Heart right ventricle (tissue), 16 donors: ENCODE measurements around the gene TP63. TPM values are rescaled to one million over a fixed set of nuclear protein-coding genes. Genes with fewer than 3 reads are reported as not detected.
"Not testable (repeated sequence)": the region's sequence is repeated elsewhere in the genome, so short reads cannot be mapped to it uniquely, and the experiment has no call there.

Experiments used
- ATAC-seq, 8 donors: fragments of 200-7000 bp; cut with Tn5 transposase; one replicate each; pipeline ENCODE4 v1.9.1; 2020; ENCODE audit warnings: mild to moderate bottlenecking in 8 of 8, moderate library complexity in 8 of 8, moderate number of reproducible peaks in 1 of 8
- DNase-seq, 2 donors: peaks; one replicate each; pipeline ENCODE4 v3.0.0-alpha.2; 2020
- H3K27ac ChIP-seq, 10 donors: fragments of 200-600 bp; sonication (generic) in 2 of 10; one replicate each; pipeline versions ENCODE4 v1.5.0 to v1.8.0; 2020 to 2022; ENCODE audit warnings: mild to moderate bottlenecking in 3 of 10
- H3K27me3 ChIP-seq, 7 donors: fragments of 200-600 bp; one replicate each; pipeline ENCODE4 v1.8.0; 2021 to 2022; ENCODE audit warnings: mild to moderate bottlenecking in 2 of 7
- H3K36me3 ChIP-seq, 9 donors: fragments of 200-600 bp; sonication (generic) in 1 of 9; one replicate each; pipeline versions ENCODE4 v1.5.0 to v1.8.0; 2020 to 2022; ENCODE audit warnings: mild to moderate bottlenecking in 2 of 9
- H3K4me1 ChIP-seq, 9 donors: fragments of 200-600 bp; sonication (generic) in 1 of 9; one replicate each; pipeline versions ENCODE4 v1.5.0 to v1.8.0; 2020 to 2022; ENCODE audit warnings: mild to moderate bottlenecking in 4 of 9
- H3K4me3 ChIP-seq, 10 donors: fragments of 200-600 bp; sonication (generic) in 2 of 10; one replicate each; pipeline versions ENCODE4 v1.5.0 to v1.8.0; 2020 to 2022; ENCODE audit warnings: mild to moderate bottlenecking in 7 of 10, moderate library complexity in 2 of 10
- H3K9me3 ChIP-seq, 11 donors: fragments of 200-600 bp in 10 of 11; sonication (generic) in 2 of 11; one replicate each; pipeline versions ENCODE4 v1.5.0 to v1.8.0; 2013 to 2022; ENCODE audit warnings: mild to moderate bottlenecking in 2 of 11, control low read depth in 1 of 11, moderate library complexity in 1 of 11
- WGBS, 2 donors: extraction: QIAGEN DNeasy Blood & Tissue Kit; methylation state at CpG; one replicate each; pipeline ENCODE4 v1.1.7; 2013; ENCODE audit warnings: inconsistent platforms in 1 of 2; 5-methylcytosine and 5-hydroxymethylcytosine counted together
- intact Hi-C, 10 donors: fragments of 100-400 bp; cut with DNase I; formaldehyde crosslinking; loops; one replicate each; pipeline versions ENCODE4 v1.11.1 to v1.14.2; 2022
- polyA plus RNA-seq, 2 donors: library from polyadenylated mRNA; stranded (reverse); fragments of 200-250 nt; gene quantifications; one replicate each; pipeline ENCODE4 v1.2.3, GENCODE V29; 2013
- total RNA-seq, 10 donors: library from RNA; stranded (reverse); fragmentation: NEBNext Ultra II Directional in 3 of 10; extraction: Animal tissue kit (Norgen Biotek cat#: 25700) in 3 of 10; gene quantifications; one replicate each; pipeline versions ENCODE4 v1.2.1 to v1.2.4, GENCODE V29; 2021 to 2023
- TF ChIP-seq, protein P1 (sequence below), 9 donors: fragments of 200-600 bp; sonication (generic) in 2 of 9; IDR thresholded peaks; one replicate each; pipeline versions ENCODE4 v1.5.0 to v1.8.0; 2021 to 2022; ENCODE audit warnings: antibody characterized with exemption in 9 of 9, mild to moderate bottlenecking in 5 of 9, moderate library complexity in 1 of 9
- donor health status: Arrhythmogenic right ventricular cardiomyopathy.
- donor health status: ischemic (EF 13 %, LVEDD 7.1; RV severe dilation, severe dysfunction).
- donor health status: healthy with polysubstance abuse.
- donor health status: DM: no; HTN: yes; CAD: no.
- donor health status: DM: no; HTN: no; CAD: no.
- donor health status: ischemic (EF 25% LVEDD 6.9; RV normal size, moderate dysfunction).
- donor health status: ischemic (EF 25% LVEDD 5.7; RV mildly dilated, moderate dysfunction).
- donor health status: healthy.
- donor health status: DM: yes; HTN: yes; CAD: no.
- donor health status: Ischemic cardiomyopathy.
- donor health status: ischemic (EF 35%, LVEDD 5.7; RV mildly dilated, moderate dysfunction).
- donor health status: nonischemic (EF 11% LVEDD 7.7; RV severe dilation, severe dysfunction).
- donor health status: DM: yes; HTN: yes; CAD: no.
- donor health status: PGD.
- donor health status: ischemic (EF 29% LVEDD 5.4; RV normal size, mild dysfunction).
- donor health status: nonischemic (EF 23%, LVEDD 6.1; RV moderate dilation, normal function).

TP63 gene
- total and polyA plus RNA-seq, 12 donors = 0.07 to 1.5 (median 0.49) TPM

DNA sequence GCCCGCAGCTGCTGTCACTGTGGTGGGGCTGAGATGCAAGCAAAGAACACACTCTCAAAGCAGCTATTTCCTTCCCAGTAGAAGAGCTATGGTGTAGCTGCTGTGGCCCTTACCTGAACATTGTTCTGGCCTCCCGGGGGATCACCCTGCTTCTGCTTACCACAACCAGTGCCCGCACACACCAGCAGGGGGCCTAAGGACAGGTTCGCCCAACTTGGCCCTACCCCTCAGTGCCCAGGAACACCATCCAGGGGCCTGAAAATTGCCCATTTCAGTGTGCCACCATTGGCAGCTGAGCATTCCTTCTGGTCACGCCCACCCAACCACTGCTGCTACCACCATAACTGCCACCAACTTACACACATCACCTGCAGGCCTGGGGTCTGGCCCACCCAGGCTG, 113.0 kb downstream of the TP63 start:
- peaks cover 0 to 35% (median 20%) of the 10 kb centered on the region in 11 donors for H3K9me3 ChIP-seq
- no peak for ATAC-seq
- H3K36me3 ChIP-seq = no peaks in the 10 kb centered on the region
- no peak overlapping the region for H3K4me3 ChIP-seq
- DNase-seq = no peak
- TF ChIP-seq, protein P1, sequence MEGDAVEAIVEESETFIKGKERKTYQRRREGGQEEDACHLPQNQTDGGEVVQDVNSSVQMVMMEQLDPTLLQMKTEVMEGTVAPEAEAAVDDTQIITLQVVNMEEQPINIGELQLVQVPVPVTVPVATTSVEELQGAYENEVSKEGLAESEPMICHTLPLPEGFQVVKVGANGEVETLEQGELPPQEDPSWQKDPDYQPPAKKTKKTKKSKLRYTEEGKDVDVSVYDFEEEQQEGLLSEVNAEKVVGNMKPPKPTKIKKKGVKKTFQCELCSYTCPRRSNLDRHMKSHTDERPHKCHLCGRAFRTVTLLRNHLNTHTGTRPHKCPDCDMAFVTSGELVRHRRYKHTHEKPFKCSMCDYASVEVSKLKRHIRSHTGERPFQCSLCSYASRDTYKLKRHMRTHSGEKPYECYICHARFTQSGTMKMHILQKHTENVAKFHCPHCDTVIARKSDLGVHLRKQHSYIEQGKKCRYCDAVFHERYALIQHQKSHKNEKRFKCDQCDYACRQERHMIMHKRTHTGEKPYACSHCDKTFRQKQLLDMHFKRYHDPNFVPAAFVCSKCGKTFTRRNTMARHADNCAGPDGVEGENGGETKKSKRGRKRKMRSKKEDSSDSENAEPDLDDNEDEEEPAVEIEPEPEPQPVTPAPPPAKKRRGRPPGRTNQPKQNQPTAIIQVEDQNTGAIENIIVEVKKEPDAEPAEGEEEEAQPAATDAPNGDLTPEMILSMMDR (IDR thresholded peaks at IDR 0.05) = no peak
- H3K27ac ChIP-seq = no peak overlapping the region
- intact Hi-C loops = no loop called here
- 82 to 97% methylated on average over 5 of the region's 5 CpGs for WGBS, 2 donors
- H3K27me3 ChIP-seq = no peaks in the 10 kb centered on the region
- H3K4me1 ChIP-seq = no peaks in the 10 kb centered on the region

DNA sequence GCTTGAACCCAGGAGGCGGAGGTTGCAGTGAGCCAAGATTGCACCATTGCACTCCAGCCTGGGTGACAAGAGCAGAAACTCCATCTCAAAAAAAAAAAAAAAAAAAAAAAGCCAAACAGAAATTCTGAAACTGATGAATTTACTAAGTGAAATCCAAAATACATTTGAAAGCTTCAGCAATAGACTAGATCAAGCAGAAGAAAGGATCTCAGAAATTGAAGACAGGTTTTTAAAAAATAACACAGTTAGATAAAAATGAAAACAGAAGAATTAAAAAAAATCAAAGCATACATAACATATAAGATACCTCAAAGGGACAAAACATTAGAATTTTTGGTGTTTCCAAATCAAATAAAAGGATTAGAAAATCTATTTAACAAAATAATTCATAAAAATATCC, 114.4 kb downstream of the TP63 start:
- 94 to 100% methylated on average over 1 of the region's 1 CpG for WGBS, 2 donors
- H3K36me3 ChIP-seq = no peaks in the 10 kb centered on the region
- peaks cover 0 to 46% (median 20%) of the 10 kb centered on the region in 11 donors for H3K9me3 ChIP-seq
- no peak overlapping the region for H3K4me3 ChIP-seq
- intact Hi-C loops = no loop called here
- ATAC-seq (no peak), DNase-seq (no peak)
- no peaks in the 10 kb centered on the region for H3K27me3 ChIP-seq
- TF ChIP-seq, protein P1 (IDR thresholded peaks at IDR 0.05) = no peak
- no peaks in the 10 kb centered on the region for H3K4me1 ChIP-seq
- no peak overlapping the region for H3K27ac ChIP-seq

DNA sequence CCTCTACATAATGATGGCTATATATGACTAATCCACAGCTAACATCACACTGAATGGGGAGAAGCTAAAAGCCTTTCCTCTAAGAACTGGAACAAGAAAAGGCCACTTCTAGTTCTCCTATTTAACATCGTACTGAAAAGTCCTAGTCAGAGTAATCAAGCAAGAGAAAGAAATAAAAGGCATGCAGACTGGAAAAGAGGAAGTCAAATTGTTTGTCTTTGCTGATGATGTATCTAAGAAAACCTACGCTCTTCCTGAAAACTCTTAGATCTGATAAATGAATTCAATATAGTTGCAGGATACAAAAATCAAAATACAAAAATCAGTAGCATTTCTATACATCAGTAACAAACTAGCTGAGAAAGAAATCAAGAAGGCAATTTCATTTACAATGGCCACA, 116.9 kb downstream of the TP63 start:
- no peaks in the 10 kb centered on the region for H3K27me3 ChIP-seq
- ATAC-seq = no peak
- no peak overlapping the region for H3K27ac ChIP-seq
- no peak for DNase-seq
- 76 to 78% methylated on average over 2 of the region's 2 CpGs for WGBS, 2 donors
- H3K4me3 ChIP-seq = no peak overlapping the region
- H3K9me3 ChIP-seq = peaks cover 0 to 52% (median 20%) of the 10 kb centered on the region in 11 donors
- intact Hi-C loops = no loop called here
- TF ChIP-seq, protein P1 (IDR thresholded peaks at IDR 0.05) = no peak
- H3K36me3 ChIP-seq = no peaks in the 10 kb centered on the region
- no peaks in the 10 kb centered on the region for H3K4me1 ChIP-seq

DNA sequence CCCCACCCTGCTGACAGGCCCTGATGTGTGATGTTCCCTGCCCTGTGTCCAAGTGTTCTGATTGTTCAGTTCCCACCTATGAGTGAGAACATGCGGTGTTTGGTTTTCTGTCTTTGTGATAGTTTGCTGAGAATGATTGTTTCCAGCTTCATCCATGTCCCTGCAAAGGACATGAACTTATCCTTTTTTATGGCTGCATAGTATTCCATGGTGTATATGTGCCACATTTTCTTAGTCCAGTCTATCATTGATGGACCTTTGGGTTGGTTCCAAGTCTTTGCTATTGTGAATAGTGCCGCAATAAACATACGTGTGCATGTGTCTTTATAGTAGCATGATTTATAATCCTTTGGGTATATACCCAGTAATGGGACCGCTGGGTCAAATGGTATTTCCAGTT, 119.8 kb downstream of the TP63 start:
- DNase-seq, ATAC-seq, H3K36me3 ChIP-seq, H3K4me1 ChIP-seq, H3K4me3 ChIP-seq, H3K27me3 ChIP-seq, intact Hi-C loops, H3K27ac ChIP-seq: not testable (repeated sequence)
- 89 to 98% methylated on average over 4 of the region's 4 CpGs for WGBS, 2 donors
- H3K9me3 ChIP-seq = peaks cover 0 to 35% (median 13%) of the 10 kb centered on the region in 11 donors

DNA sequence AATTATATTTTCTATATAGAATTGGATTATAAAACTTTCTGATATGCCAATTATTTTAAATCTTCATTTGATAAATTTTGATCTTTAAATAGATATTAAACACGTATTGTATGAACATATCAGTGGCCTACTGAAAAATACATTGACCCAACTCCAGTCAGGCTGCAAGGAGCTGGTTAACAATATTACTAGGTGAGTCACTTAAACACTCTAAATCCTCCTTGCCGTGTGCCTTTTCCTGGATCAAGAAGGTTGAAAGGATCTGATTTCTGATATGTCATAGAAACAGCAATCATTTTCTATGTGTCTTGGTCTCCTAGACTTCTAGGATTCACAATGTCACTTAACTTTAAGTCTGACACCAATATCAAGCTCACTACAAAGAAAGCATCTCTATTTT, 123.2 kb downstream of the TP63 start:
- H3K36me3 ChIP-seq = no peaks in the 10 kb centered on the region
- H3K27ac ChIP-seq = no peak overlapping the region
- DNase-seq = no peak
- WGBS, 2 donors = 74 to 93% methylated on average over 2 of the region's 2 CpGs
- peaks cover 0 to 21% (median 0%) of the 10 kb centered on the region in 11 donors for H3K9me3 ChIP-seq
- no peaks in the 10 kb centered on the region for H3K27me3 ChIP-seq
- no peak overlapping the region for H3K4me3 ChIP-seq
- ATAC-seq = no peak
- H3K4me1 ChIP-seq = no peaks in the 10 kb centered on the region
- TF ChIP-seq, protein P1 (IDR thresholded peaks at IDR 0.05) = no peak
- intact Hi-C loops = no loop called here
